ENCODE results near the gene WDR62. TPM values are rescaled to one million over a fixed set of nuclear protein-coding genes. Genes with fewer than 3 reads are reported as not detected.

WDR62 gene
- total RNA-seq, 6 donors from 2014 or later = 1.00 to 7.6 (median 2.4) TPM

- TF ChIP-seq CTCF (IDR thresholded peaks at IDR 0.05) = no peak
- no peak for TF ChIP-seq EP300 (IDR thresholded peaks at IDR 0.05)
- TF ChIP-seq POLR2A (IDR thresholded peaks at IDR 0.05) = no peak
- TF ChIP-seq POLR2AphosphoS5 (IDR thresholded peaks at IDR 0.05) = no peak
- Histone ChIP-seq H3K27me3 (no peaks in the 10 kb centered on the region), H3K9me3 (no peaks in the 10 kb centered on the region), H3K4me3 (no peak overlapping the region), H3K36me3 (peaks cover 0 to 25% (median 15%) of the 10 kb centered on the region in 4 donors), H3K27ac (no peak overlapping the region), H3K4me1 (no peaks in the 10 kb centered on the region)
- WGBS, 2 donors = 87 to 91% methylated on average over 6 of the region's 6 CpGs
- no peak for ATAC-seq (ENCODE audit: low FRiP score in 2 of 2)
- DNase-seq = no peak
These were observed 51.7 kb downstream of the WDR62 start for GRCh38 chr19:36106441-36106840.

GRCh38 chr19:36106991-36107390, 52.3 kb downstream of the WDR62 start:
- H3K36me3 ChIP-seq = peaks cover 0 to 30% (median 17%) of the 10 kb centered on the region in 4 donors
- no peaks in the 10 kb centered on the region for H3K9me3 ChIP-seq
- TF ChIP-seq POLR2A (IDR thresholded peaks at IDR 0.05) (no peak), EP300 (IDR thresholded peaks at IDR 0.05) (no peak), POLR2AphosphoS5 (IDR thresholded peaks at IDR 0.05) (no peak), CTCF (IDR thresholded peaks at IDR 0.05) (no peak)
- H3K27ac ChIP-seq = no peak overlapping the region
- H3K27me3 ChIP-seq = no peaks in the 10 kb centered on the region
- no peak for DNase-seq
- no peak for ATAC-seq (ENCODE audit: low FRiP score in 2 of 2)
- 88 to 95% methylated on average over 2 to 4 of the region's 5 CpGs for WGBS, 2 donors
- H3K4me3 ChIP-seq = no peak overlapping the region
- H3K4me1 ChIP-seq = no peaks in the 10 kb centered on the region

GRCh38 chr19:36108684-36109083, 54.0 kb downstream of the WDR62 start:
- 86 to 97% methylated on average over 3 of the region's 3 CpGs for WGBS, 2 donors
- peaks cover 0 to 47% (median 24%) of the 10 kb centered on the region in 4 donors for H3K36me3 ChIP-seq

GRCh38 chr19:36110487-36111199, 55.9 kb downstream of the WDR62 start, which contains the start of gene OVOL3:
Gene OVOL3 (plus strand): TSS chr19:36111143. CDS start chr19:36111203, 60 bp downstream.
- WGBS, 2 donors = 75% methylated on average over 1 of the region's 1 CpG; no CpG with 5 or more reads in 1 of the 2 donors
- no peak within 1 kb of the TSS for H3K4me3 ChIP-seq
- peaks cover 0 to 39% (median 20%) of the 10 kb centered on the region in 4 donors for H3K36me3 ChIP-seq
- DNase-seq (no peak), ATAC-seq (ENCODE audit: low FRiP score in 2 of 2) (no peak)
- no peaks in the 10 kb centered on the region for H3K9me3 ChIP-seq
- H3K4me1 ChIP-seq = peaks cover 10 to 15% (median 10%) of the 10 kb centered on the region in 4 donors
- no peak within 1 kb of the TSS for H3K27ac ChIP-seq
- no peaks in the 10 kb centered on the region for H3K27me3 ChIP-seq
- TF ChIP-seq POLR2AphosphoS5 (IDR thresholded peaks at IDR 0.05) (no peak), POLR2A (IDR thresholded peaks at IDR 0.05) (no peak), CTCF (IDR thresholded peaks at IDR 0.05) (no peak), EP300 (IDR thresholded peaks at IDR 0.05) (no peak)

More at GRCh38 chr19:36108684-36109083, 54.0 kb downstream of the WDR62 start:
- H3K4me1 ChIP-seq = peaks cover 3 to 7% (median 4%) of the 10 kb centered on the region in 4 donors
- H3K9me3 ChIP-seq = no peaks in the 10 kb centered on the region
- no peak for ATAC-seq (ENCODE audit: low FRiP score in 2 of 2)
- TF ChIP-seq EP300 (IDR thresholded peaks at IDR 0.05) = no peak
- TF ChIP-seq POLR2AphosphoS5 (IDR thresholded peaks at IDR 0.05) = no peak
- TF ChIP-seq CTCF (IDR thresholded peaks at IDR 0.05) = no peak
- TF ChIP-seq POLR2A (IDR thresholded peaks at IDR 0.05) = no peak
- no peaks in the 10 kb centered on the region for H3K27me3 ChIP-seq
- no peak overlapping the region for H3K27ac ChIP-seq
- no peak for DNase-seq
- no peak overlapping the region for H3K4me3 ChIP-seq
